Natural killer cell treated with Interleukin-12 subunit alpha and Interleukin-12 subunit beta and Interleukin-15 and Interleukin-18, amount 100 ng/mL, for 72 hours (primary cell): ENCODE data around the gene PPIE. TPM values are rescaled to one million over a fixed set of nuclear protein-coding genes. Genes with fewer than 3 reads are reported as not detected.
A peak's percentile ranks its signal among the peaks of the same experiment; 100 is the strongest.
"Not testable (repeated sequence)": the region's sequence is repeated elsewhere in the genome, so short reads cannot be mapped to it uniquely, and the experiment has no call there.

ENCODE experiments used
- ATAC-seq, 2 donors: fragments of 150-1000 bp; cut with Tn5 transposase in 1 of 2; sonication (Bioruptor Pico), chemical (Tn5 transposase) in 1 of 2; 2 replicates each; pipeline ENCODE4 v1.10.0; 2021
- DNase-seq: peaks from one replicate; pipeline ENCODE4 v3.0.0; 2022; ENCODE audit warnings: low spot score
- H3K27ac Mint-ChIP-seq, 2 donors: 1 replicate in 1 of 2; 2 replicates in 1 of 2; pipeline ENCODE4 v1.8.0; 2022; ENCODE audit warnings: mixed read lengths in 2 of 2, mild to moderate bottlenecking in 1 of 2, moderate library complexity in 1 of 2
- H3K27me3 Mint-ChIP-seq, 2 donors: 1 replicate in 1 of 2; 2 replicates in 1 of 2; pipeline ENCODE4 v1.8.0; 2022; ENCODE audit warnings: mixed read lengths in 2 of 2
- H3K36me3 Mint-ChIP-seq: one replicate; pipeline ENCODE4 v1.8.0; 2022; ENCODE audit warnings: mixed read lengths
- H3K4me1 Mint-ChIP-seq, 2 donors: 1 replicate in 1 of 2; 2 replicates in 1 of 2; pipeline ENCODE4 v1.8.0; 2022; ENCODE audit warnings: low read depth in 2 of 2, mixed read lengths in 2 of 2, mild to moderate bottlenecking in 1 of 2
- H3K4me3 Mint-ChIP-seq: one replicate; pipeline ENCODE4 v1.8.0; 2022; ENCODE audit warnings: mixed read lengths
- H3K9me3 Mint-ChIP-seq: 2 replicates; pipeline ENCODE4 v1.8.0; 2022; ENCODE audit warnings: mixed read lengths
- total RNA-seq, 2 donors: library from RNA; stranded (reverse); gene quantifications; one replicate each; pipeline ENCODE4 v1.2.3, GENCODE V29; 2022

Gene PPIE
- total RNA-seq, 2 donors from 2014 or later = 60.0 to 61.2 TPM

DNA sequence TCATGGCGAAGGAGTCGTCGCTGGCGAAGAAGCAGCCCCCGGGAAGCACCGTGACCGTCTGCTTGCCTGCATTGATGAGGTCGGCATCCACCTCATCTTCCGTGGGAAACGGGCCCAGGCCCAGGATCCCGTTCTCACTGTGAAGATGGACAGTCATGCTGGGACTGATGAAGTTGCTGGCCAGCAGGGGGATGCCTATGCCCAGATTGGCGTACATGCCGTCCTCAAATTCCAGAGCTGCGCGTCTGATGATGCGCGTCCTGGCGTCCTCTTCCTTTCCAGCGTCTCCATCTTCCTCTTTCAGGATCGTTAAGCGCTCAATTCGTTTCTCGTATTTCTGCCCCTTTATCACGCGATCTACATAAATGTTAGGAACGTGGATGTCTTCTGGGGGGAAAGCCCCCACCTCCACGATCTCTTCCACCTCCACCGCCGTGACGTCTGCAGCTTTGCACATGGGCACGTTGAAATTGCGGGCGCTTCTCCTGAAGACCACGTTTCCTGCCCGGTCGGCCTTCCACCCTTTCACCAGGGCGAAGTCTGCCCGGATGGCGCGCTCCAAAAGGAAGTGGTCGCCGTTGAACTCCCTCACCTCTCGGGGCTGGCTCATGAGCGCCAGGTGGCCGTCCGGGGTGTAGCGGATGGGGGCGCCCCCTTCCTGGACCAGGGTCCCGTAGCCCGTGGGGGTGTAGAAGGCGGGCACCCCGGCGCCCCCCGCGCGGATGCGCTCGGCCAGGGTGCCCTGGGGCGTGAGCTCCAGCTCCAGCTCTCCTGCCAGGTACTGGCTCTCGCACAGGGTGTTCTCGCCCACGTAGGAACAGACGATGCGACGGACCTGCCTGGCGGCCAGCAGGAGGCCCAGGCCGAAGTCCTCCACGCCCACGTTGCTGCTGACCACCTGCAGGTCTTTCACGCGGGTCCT, 31.7 kb downstream of the PPIE start:
- H3K4me3 Mint-ChIP-seq = peak overlapping the region; percentile 44
- not testable (repeated sequence) for H3K27ac Mint-ChIP-seq, DNase-seq, H3K27me3 Mint-ChIP-seq, H3K9me3 Mint-ChIP-seq, H3K36me3 Mint-ChIP-seq, H3K4me1 Mint-ChIP-seq
- peak; percentile 41 to 43 for ATAC-seq

DNA sequence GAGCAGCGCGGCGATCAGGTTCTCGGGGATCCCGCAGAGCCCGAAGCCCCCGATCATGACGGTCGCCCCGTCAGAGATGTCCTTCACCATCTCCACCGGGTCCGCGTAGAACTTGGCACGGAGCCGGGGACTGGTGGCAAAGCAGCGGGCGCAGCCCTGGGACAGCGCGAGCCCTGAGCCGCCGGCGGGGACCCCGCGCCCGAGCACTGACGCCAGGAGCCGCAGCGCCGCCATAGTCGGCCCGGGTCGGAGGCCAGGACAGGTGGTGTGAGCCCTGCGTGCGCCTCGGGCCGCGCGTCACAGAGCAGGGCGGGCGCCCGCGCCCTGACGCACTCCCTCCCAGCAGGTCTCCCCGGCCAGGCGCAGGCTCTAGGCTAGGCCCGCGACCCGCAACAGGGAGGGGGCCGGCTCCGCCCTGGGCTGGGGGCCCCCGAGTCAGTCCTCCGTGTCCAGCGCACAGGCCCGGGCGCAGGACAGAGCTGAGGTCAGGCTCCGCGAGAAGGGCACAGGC, 32.4 kb downstream of the PPIE start, which contains the start of gene OXCT2:
Gene OXCT2, minus strand, starts transcription at position 327 of the 511 bp plus-strand sequence. Its CDS starts 93 bp downstream, at position 234.
- ATAC-seq = peak; percentile 34 to 54

DNA sequence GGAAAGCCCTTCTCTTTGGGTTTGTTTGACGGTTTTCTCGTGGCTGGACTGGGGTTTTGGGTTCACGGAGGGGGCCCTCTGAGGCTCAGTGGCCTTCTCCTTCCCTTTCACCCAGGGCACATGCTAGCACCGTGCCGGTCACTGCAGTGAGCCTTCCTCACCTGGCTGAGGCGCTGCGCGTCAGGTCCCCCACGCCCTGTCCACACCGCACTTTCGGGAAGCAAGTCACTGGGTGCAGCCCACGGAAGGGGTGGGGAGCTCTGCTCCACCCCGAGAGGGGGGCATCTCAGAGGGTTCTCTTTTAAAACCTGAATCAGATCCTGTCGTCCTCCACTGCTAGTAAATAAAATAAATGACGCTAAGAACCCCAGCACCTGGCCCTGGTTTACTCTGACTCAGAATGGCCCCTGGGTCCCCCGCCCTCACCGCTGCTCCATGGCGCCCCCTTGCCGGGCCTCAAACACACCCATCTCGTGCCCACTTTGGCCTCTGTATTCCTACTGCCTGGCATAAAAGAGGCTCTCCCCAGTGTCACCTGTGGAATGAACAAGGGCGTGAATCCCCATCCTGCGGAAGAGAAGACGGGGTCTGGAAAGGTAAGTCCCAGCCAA, 34.8 kb downstream of the PPIE start:
- not testable (repeated sequence) for H3K36me3 Mint-ChIP-seq, H3K4me3 Mint-ChIP-seq, ATAC-seq, H3K27me3 Mint-ChIP-seq, H3K9me3 Mint-ChIP-seq, DNase-seq, H3K27ac Mint-ChIP-seq
- peaks cover 10 to 13% of the 10 kb centered on the region in 2 donors for H3K4me1 Mint-ChIP-seq

More for the DNA sequence above, 32.4 kb downstream of the PPIE start, which contains the start of gene OXCT2:
- H3K27ac Mint-ChIP-seq, H3K27me3 Mint-ChIP-seq, H3K9me3 Mint-ChIP-seq, H3K36me3 Mint-ChIP-seq, H3K4me1 Mint-ChIP-seq: not testable (repeated sequence)
- peak within 1 kb of the TSS; percentile 44 for H3K4me3 Mint-ChIP-seq
- peak; percentile 29 for DNase-seq

DNA sequence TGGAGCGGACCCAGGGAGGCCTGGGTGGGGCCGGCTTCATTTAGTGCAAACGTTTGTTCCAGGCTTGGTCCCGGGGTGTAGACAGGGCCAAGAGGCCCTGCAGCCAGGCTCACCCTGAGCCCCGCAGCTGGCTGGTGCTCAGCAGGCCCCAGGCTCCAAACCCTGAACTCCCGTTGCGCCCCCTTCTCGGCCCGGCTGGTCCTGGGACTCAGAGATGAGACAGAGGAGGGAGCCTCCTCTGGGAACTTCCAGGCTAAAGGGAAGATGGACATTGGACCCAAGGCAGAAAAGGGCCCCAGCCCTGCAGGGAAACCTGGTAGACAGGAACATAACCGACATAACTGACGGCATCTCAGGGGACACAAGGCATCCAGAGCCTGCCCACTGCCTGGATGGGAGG, 36.5 kb downstream of the PPIE start:
- not testable (repeated sequence) for H3K9me3 Mint-ChIP-seq, DNase-seq, H3K36me3 Mint-ChIP-seq, ATAC-seq, H3K27me3 Mint-ChIP-seq, H3K4me3 Mint-ChIP-seq
- H3K27ac Mint-ChIP-seq = peak overlapping the region in 1 of 2 donors; percentile 87
- peaks cover 10 to 13% of the 10 kb centered on the region in 2 donors for H3K4me1 Mint-ChIP-seq

DNA sequence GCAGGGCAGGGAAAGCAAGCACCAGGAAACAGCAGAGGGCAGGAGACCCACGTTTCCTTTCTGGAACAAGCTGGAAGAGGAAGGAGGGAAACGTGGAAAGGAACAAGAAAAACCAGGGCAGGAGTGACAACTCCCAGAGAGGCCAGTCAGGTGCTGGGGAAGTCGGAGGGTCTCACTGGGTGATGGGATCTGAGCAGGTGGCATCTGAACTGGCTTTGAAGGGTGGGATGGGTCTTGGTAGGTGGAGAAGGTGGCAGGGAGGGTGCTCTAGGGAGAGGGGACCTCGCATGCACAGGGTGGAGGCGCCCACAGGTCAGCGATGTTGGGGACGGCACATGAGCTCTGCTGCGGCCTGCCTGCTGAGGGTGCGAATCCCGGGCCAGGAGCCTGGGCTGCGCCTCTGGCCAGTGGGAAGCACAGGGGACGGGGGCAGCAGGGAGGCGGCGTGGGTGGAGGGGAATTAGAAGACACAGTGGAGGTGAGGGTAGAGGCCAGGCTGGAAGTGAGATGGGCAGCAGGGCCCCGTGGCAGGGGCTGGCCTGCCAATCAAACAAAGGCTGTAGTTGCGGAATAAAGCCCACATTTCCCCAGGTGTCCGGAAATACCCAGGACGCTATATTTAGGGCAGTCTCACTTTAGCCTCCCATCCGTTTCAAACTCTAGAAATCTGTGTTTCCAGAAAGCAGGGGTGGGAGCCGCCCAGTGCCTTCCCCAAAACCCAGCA, 37.2 kb downstream of the PPIE start:
- H3K9me3 Mint-ChIP-seq, H3K36me3 Mint-ChIP-seq, DNase-seq, H3K27me3 Mint-ChIP-seq: not testable (repeated sequence)
- ATAC-seq = peak in 1 of 2 donors; percentile 46
- Mint-ChIP-seq H3K4me3 (peak overlapping the region; percentile 53), H3K27ac (peak overlapping the region; percentile 58 to 87), H3K4me1 (peaks cover 10 to 13% of the 10 kb centered on the region in 2 donors)

DNA sequence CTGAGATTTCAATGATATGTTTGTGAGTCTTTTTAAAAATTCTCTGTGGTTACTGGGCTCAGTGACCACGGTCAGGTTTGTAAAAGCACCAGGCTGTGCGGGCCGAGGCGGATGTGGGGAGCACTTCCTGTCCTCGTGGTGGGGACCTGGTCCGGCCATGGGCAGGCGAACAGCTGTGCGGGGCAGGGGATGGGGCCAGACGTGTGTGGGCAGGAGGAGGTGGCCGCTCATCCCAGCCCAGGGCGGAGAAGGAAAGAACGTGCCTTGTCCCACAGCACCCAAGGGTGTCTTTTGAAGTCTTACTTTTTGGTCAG, 37.7 kb downstream of the PPIE start:
- Mint-ChIP-seq H3K27ac (peak overlapping the region; percentile 58 to 87), H3K4me3 (peak overlapping the region; percentile 53), H3K4me1 (peaks cover 10 to 13% of the 10 kb centered on the region in 2 donors), H3K9me3 (no peaks in the 10 kb centered on the region), H3K36me3 (no peaks in the 10 kb centered on the region), H3K27me3 (no peaks in the 10 kb centered on the region)
- ATAC-seq (peak; percentile 64 to 72), DNase-seq (no peak)

DNA sequence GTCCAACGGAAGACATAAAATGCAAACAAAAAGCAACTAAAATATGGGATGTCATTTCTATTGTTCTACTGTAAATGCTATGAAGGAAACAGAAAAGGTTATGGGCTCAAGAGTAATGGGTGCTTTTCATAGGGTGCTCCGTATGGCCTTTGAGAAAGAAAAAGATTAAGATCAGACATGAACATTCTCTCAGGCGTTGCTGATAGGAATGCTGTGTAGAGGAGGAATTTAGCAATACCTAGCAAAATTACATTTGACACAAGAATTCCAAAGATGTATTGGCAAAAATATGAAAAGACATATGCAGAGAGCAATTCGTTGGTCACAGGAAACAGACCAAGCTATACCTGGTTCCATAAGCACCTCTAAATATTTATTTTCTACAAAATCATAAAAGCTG, 38.2 kb downstream of the PPIE start:
- Mint-ChIP-seq H3K4me1 (peaks cover 10 to 13% of the 10 kb centered on the region in 2 donors), H3K36me3 (no peaks in the 10 kb centered on the region), H3K9me3 (no peaks in the 10 kb centered on the region), H3K4me3 (no peak overlapping the region), H3K27ac (peak overlapping the region in 1 of 2 donors; percentile 87), H3K27me3 (no peaks in the 10 kb centered on the region)
- DNase-seq = no peak
- no peak for ATAC-seq

DNA sequence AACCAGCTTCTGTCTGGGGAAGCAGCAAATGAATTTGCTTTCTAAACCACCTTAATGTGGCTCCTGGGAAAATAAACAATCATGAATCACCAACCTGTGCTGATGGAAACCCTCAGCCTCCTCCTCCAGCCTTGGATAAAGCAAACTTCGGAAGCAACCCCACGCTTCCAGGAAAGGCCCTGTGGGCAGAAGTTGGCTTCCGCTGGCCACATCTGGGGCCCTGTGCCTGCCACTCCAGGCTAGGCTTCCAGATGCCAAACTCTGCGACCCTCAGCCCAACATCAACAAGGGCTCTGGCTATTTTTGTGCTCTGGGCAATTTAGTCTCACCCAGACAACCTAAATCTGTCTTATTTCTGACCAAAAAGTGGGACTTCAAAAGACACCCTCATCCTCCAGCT, 38.6 kb downstream of the PPIE start:
- no peak overlapping the region for H3K4me3 Mint-ChIP-seq
- ATAC-seq (no peak), DNase-seq (no peak)
- H3K36me3 Mint-ChIP-seq = no peaks in the 10 kb centered on the region
- peaks cover 10 to 13% of the 10 kb centered on the region in 2 donors for H3K4me1 Mint-ChIP-seq
- no peaks in the 10 kb centered on the region for H3K9me3 Mint-ChIP-seq
- H3K27ac Mint-ChIP-seq = no peak overlapping the region
- H3K27me3 Mint-ChIP-seq = no peaks in the 10 kb centered on the region

DNA sequence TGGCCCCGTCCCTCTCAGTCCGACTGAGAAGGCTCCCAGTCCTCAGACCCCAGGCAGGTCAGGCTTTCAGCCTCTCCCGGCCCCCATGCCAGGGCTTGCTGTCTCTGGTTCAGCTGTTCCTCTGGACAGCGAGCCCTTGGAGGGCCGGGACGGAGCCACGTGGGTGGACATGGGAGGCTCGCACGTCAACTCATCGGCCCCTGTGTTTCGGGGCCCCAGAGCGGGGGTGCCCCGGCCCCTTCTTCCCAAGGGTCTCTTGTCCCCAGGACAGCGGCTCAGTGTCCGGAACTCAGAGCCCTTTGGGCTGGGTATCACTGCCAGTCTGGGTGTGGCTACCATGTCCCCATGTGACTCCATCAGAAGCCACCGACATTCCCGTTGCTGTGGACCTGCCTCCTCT, 39.2 kb downstream of the PPIE start:
- not testable (repeated sequence) for H3K27ac Mint-ChIP-seq, DNase-seq, ATAC-seq, H3K27me3 Mint-ChIP-seq, H3K36me3 Mint-ChIP-seq, H3K9me3 Mint-ChIP-seq, H3K4me3 Mint-ChIP-seq
- peaks cover 10 to 13% of the 10 kb centered on the region in 2 donors for H3K4me1 Mint-ChIP-seq

DNA sequence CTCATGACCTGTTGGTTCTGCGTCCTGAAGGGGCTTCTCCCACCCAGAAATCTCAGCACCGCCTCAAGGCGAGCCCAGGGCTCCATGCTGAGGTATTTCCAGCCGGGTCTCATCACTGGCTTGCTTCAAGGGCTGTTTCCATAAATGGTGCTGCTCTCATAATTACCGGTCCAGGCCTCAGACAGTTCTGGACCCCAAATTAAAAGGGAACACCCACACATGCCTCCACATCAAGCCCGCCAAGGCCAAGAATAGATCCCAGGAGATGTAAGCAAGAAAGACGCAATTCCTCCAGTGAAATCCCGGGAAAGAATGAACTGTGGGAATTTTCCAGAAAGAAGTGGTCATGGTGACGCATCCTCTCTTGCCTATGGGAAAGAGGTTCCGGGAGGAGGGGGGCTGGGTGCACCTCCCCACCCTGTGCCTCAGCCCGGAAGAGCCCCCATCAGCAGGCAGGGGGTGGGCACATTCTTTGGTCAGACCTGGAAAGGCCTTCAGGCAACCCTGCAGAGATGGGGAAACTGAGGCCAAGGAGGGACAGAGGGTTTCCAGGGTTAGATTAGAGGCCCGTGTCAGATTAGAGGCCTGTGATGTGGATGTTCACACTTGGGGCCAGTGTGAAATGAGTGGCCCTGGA, 39.9 kb downstream of the PPIE start:
- ATAC-seq, H3K4me3 Mint-ChIP-seq, H3K27me3 Mint-ChIP-seq, DNase-seq, H3K27ac Mint-ChIP-seq, H3K9me3 Mint-ChIP-seq, H3K36me3 Mint-ChIP-seq: not testable (repeated sequence)
- H3K4me1 Mint-ChIP-seq = peaks cover 10 to 13% of the 10 kb centered on the region in 2 donors

DNA sequence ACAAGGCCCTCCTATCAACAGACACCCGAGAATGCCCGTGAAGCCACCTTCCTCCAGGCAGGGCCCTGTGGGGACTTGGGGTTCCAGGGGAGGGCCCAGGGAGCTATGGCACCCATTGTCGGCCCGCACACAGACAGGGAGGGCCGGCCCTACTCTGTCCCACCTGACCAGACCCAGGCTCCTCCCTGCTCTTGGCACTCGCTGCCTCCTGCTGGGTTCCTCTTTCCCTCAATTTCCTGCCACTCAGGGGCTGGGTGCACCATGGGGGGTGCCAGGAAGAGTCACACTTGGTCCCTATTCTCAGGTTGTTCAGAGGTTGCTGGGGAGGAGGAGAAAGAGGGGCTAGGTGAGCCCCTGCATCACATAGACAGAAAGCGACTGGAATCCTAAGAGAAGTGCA, 40.5 kb downstream of the PPIE start:
- ATAC-seq (no peak), DNase-seq (no peak)
- no peaks in the 10 kb centered on the region for H3K9me3 Mint-ChIP-seq
- H3K27ac Mint-ChIP-seq = no peak overlapping the region
- H3K4me3 Mint-ChIP-seq = no peak overlapping the region
- H3K27me3 Mint-ChIP-seq = no peaks in the 10 kb centered on the region
- H3K36me3 Mint-ChIP-seq = no peaks in the 10 kb centered on the region
- peaks cover 10 to 13% of the 10 kb centered on the region in 2 donors for H3K4me1 Mint-ChIP-seq

DNA sequence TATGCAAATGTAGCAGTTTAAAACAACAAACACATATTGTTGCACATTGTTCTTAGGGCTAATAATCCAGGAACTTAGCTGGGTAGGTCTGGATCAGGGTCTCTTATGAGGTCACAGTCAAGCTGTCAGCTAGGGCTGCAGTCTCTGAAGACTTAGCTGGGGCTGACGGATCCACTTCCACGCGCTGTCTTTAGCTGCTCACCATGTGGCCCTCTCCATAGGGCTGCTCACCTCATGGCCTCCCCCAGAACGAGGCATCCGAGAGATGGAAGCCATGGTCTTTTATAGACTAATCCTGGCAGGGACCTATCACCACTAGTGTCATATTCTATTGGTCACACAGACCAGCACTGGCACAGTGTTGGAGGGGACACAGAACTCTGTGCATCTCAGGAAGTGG, 41.1 kb downstream of the PPIE start:
- Mint-ChIP-seq H3K36me3 (no peaks in the 10 kb centered on the region), H3K9me3 (no peaks in the 10 kb centered on the region), H3K27me3 (no peaks in the 10 kb centered on the region), H3K4me3 (no peak overlapping the region), H3K4me1 (peaks cover 10 to 13% of the 10 kb centered on the region in 2 donors), H3K27ac (no peak overlapping the region)
- DNase-seq (no peak), ATAC-seq (no peak)

DNA sequence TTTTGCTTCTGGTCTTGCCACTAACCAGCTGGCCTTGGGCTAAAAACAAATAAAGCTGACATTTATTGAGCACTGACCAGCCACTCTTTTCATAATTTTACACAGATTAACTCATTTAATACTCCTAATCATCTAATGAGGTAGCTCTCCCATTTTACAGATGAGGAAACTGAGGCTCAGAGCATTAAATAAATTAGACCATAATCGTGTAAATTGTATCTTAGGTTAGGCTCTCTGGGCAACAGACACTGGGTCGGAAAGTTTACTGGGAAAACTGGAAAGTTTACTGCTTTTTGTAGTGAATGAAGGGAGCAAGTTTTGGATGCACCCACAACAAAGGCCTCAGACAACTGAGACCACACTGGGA, 42.6 kb downstream of the PPIE start:
- H3K27ac Mint-ChIP-seq = no peak overlapping the region
- peaks cover 2 to 6% of the 10 kb centered on the region in 2 donors for H3K4me1 Mint-ChIP-seq
- no peaks in the 10 kb centered on the region for H3K27me3 Mint-ChIP-seq
- ATAC-seq = no peak
- H3K9me3 Mint-ChIP-seq = no peaks in the 10 kb centered on the region
- H3K4me3 Mint-ChIP-seq = no peak overlapping the region
- H3K36me3 Mint-ChIP-seq = no peaks in the 10 kb centered on the region
- no peak for DNase-seq
